Endothelial cell of umbilical vein (primary cell): ENCODE measurements around the gene IFRD2. TPM values are rescaled to one million over a fixed set of nuclear protein-coding genes. Genes with fewer than 3 reads are reported as not detected.
A peak's percentile ranks its signal among the peaks of the same experiment; 100 is the strongest.

Source experiments
- BruUV-seq: library from RNA; stranded (reverse); fragments of 400-500 nt; replicated peaks from 2 replicates; lab custom pipeline; 2021; lab: Mats Ljungman, UMichigan
- CTCF ChIA-PET: fragments of 300-600, 350-600 bp; sonication (Branson Sonifier 250); formaldehyde crosslinking; loops from one replicate; lab custom pipeline; 2021; ENCODE audit warnings: antibody characterized with exemption, inconsistent platforms; lab: Charles Lee
- POLR2A ChIA-PET: fragments of 300-600, 350-600 bp; sonication (Branson Sonifier 250); formaldehyde crosslinking; loops from one replicate; lab custom pipeline; 2021; ENCODE audit warnings: antibody characterized with exemption, inconsistent platforms; lab: Charles Lee
- DNase-seq: peaks from one replicate; pipeline ENCODE4 v3.0.0-alpha.2; 2011; ENCODE audit warnings: low read depth, low spot score
- FAIRE-seq: peaks from 2 replicates; lab custom pipeline; 2011; peaks lifted over from hg19 to GRCh38; lab: Jason Lieb, UNC
- H2AFZ ChIP-seq: 2 replicates; pipeline ENCODE4 v1.6.0; 2012; ENCODE audit warnings: low read depth, low read length, control low read depth, inconsistent platforms
- H3K27ac ChIP-seq: 2 replicates; pipeline ENCODE4 v1.5.1; 2011; ENCODE audit warnings: low read depth, mild to moderate bottlenecking, control low read depth, low read length, moderate library complexity; ENCODE audit not compliant: insufficient read depth
- H3K27me3 ChIP-seq, 2 experiments: 2 replicates each; pipeline versions ENCODE4 v1.6.0 to v1.6.1; 2011; ENCODE audit warnings: low read length in 2 of 2, mixed read lengths in 1 of 2; ENCODE audit not compliant: control insufficient read depth in 2 of 2, insufficient read depth in 2 of 2
- H3K36me3 ChIP-seq, 2 experiments: 2 replicates in 1 of 2; 3 replicates in 1 of 2; pipeline ENCODE4 v1.5.1; 2011; ENCODE audit warnings: low read length in 2 of 2, mild to moderate bottlenecking in 1 of 2, moderate library complexity in 1 of 2; ENCODE audit not compliant: control insufficient read depth in 2 of 2, insufficient read depth in 2 of 2; ENCODE audit errors: extremely low read depth in 1 of 2
- H3K4me1 ChIP-seq: 3 replicates; pipeline ENCODE4 v1.5.1; 2011; ENCODE audit warnings: mild to moderate bottlenecking, low read length; ENCODE audit not compliant: control insufficient read depth, insufficient read depth; ENCODE audit errors: extremely low read depth
- H3K4me2 ChIP-seq: 2 replicates; pipeline ENCODE4 v1.6.1; 2011; ENCODE audit warnings: low read length, control low read depth, mixed read lengths; ENCODE audit not compliant: insufficient read depth
- H3K4me3 ChIP-seq, 3 experiments: fragments of 200-600 bp in 1 of 3; sonication (generic), shearing (Covaris generic) in 1 of 3; replicated peaks in 1 of 3; 2 replicates each; pipeline ENCODE4 v1.5.1; 2011 to 2016; ENCODE audit warnings: control low read depth in 3 of 3, low read length in 3 of 3, mild to moderate bottlenecking in 2 of 3, inconsistent platforms in 1 of 3, low read depth in 1 of 3, moderate library complexity in 1 of 3; ENCODE audit not compliant: insufficient read depth in 1 of 3
- H3K79me2 ChIP-seq: 2 replicates; pipeline ENCODE4 v1.6.0; 2012; ENCODE audit warnings: low read length, inconsistent platforms; ENCODE audit not compliant: control insufficient read depth, insufficient read depth
- H3K9ac ChIP-seq: replicated peaks from 2 replicates; pipeline ENCODE3; 2011; ENCODE audit warnings: low read length, control low read depth; ENCODE audit not compliant: insufficient read depth; ENCODE audit errors: extremely low read depth
- H3K9me1 ChIP-seq: replicated peaks from 3 replicates; pipeline ENCODE4 v1.6.0; 2011; ENCODE audit warnings: mild to moderate bottlenecking, low read length; ENCODE audit not compliant: control insufficient read depth, insufficient read depth; ENCODE audit errors: extremely low read depth
- H3K9me3 ChIP-seq: replicated peaks from 2 replicates; pipeline ENCODE4 v1.5.1; 2012; ENCODE audit warnings: low read length, inconsistent platforms; ENCODE audit not compliant: control insufficient read depth, insufficient read depth
- H4K20me1 ChIP-seq: replicated peaks from 2 replicates; pipeline ENCODE3; 2011; ENCODE audit warnings: mild to moderate bottlenecking, low read length; ENCODE audit not compliant: control insufficient read depth, insufficient read depth; ENCODE audit errors: extremely low read depth
- CTCF ChIP-seq, 2 donors: IDR thresholded peaks; 1 replicate in 1 of 2; 2 replicates in 1 of 2; pipeline ENCODE4 v1.5.1; 2011; ENCODE audit warnings: low read length in 2 of 2, mild to moderate bottlenecking in 2 of 2, moderate library complexity in 2 of 2, control low read depth in 1 of 2, inconsistent platforms in 1 of 2, low read depth in 1 of 2; ENCODE audit not compliant: insufficient read depth in 1 of 2; ENCODE audit errors: extremely low read depth in 1 of 2
- EZH2 ChIP-seq: IDR thresholded peaks from 2 replicates; pipeline ENCODE4 v1.6.1; 2012; ENCODE audit warnings: borderline replicate concordance, low read depth, mild to moderate bottlenecking, moderate library complexity, low read length, inconsistent platforms; ENCODE audit not compliant: severe bottlenecking
- FOS ChIP-seq: IDR thresholded peaks from 2 replicates; pipeline ENCODE4 v1.6.1; 2011; ENCODE audit warnings: mild to moderate bottlenecking, low read length, moderate library complexity, borderline replicate concordance; ENCODE audit not compliant: insufficient read depth
- GATA2 ChIP-seq: IDR thresholded peaks from 2 replicates; pipeline ENCODE4 v1.7.0; 2011; ENCODE audit warnings: low read depth, mild to moderate bottlenecking, moderate library complexity, mixed read lengths, low read length; ENCODE audit not compliant: insufficient read length, insufficient read depth
- JUN ChIP-seq: IDR thresholded peaks from 2 replicates; pipeline ENCODE4 v1.6.1; 2011; ENCODE audit warnings: borderline replicate concordance, low read depth; ENCODE audit not compliant: insufficient read length, insufficient read depth
- MYC ChIP-seq: IDR thresholded peaks from one replicate; pipeline ENCODE4 v1.6.1; 2011; ENCODE audit warnings: mild to moderate bottlenecking, low read depth, low read length
- POLR2A ChIP-seq: IDR thresholded peaks from 2 replicates; pipeline ENCODE4 v1.6.1; 2012; ENCODE audit warnings: low read depth, mild to moderate bottlenecking, control low read depth, low read length
- POLR2AphosphoS5 ChIP-seq: IDR thresholded peaks from 2 replicates; pipeline ENCODE4 v1.6.1; 2012; ENCODE audit warnings: low read depth, mild to moderate bottlenecking, control low read depth, low read length, moderate library complexity; ENCODE audit not compliant: insufficient read depth
- dilution Hi-C: fragments of 300-500 bp; cut with MboI; formaldehyde crosslinking; loops from one replicate; pipeline ENCODE4 v1.15.0; 2019; ENCODE audit warnings: low sequenced_read_pairs; ENCODE audit not compliant: extremely low pct_ligation_motif_present
- intact Hi-C: fragments of 100-400 bp; cut with micrococcal nuclease; formaldehyde crosslinking; loops from one replicate; pipeline ENCODE4 v1.10.0; 2022
- polyA plus RNA-seq, 4 experiments: library from polyadenylated mRNA; depleted of rRNA in 3 of 4; stranded (reverse) in 3 of 4; unstranded in 1 of 4; fragments of >200 nt; gene quantifications; 2 replicates each; pipeline versions ENCODE4 v1.2.1 to v1.2.3, GENCODE V29; 2011 to 2012; ENCODE audit warnings: missing spikeins in 1 of 4
- total RNA-seq: library from RNA; stranded (reverse); gene quantifications from 2 replicates; pipeline ENCODE4 v1.2.3, GENCODE V29; 2021
- TF ChIP-seq, protein P1 (sequence below): IDR thresholded peaks from 2 replicates; pipeline ENCODE4 v1.6.1; 2011; ENCODE audit not compliant: insufficient read depth, insufficient read length

IFRD2 gene
- total and polyA plus RNA-seq, 2 donors (not counting 3 experiments of a cell fraction or from before 2014, with no cell fraction given) = 99.4 to 111 TPM

GRCh38 chr3:50260027-50260941 lies 31.9 kb downstream of the IFRD2 start:
- H3K4me3 ChIP-seq = peak overlapping the region in 2 of 3 experiments; percentile 25 to 31
- CTCF ChIA-PET = interaction anchor here (0.6 to 8.6 kb wide), 20 partner anchors 9 to 75 kb away, joined by 3 to 98 read pairs (median 5); partner anchors contain the start of genes GNAI2, GNAT1, HYAL3 and NAA80
- H3K27ac ChIP-seq = peak overlapping the region; percentile 88
- POLR2A ChIA-PET = interaction anchor here (2.1 kb wide), 1 partner anchor 17 kb away, joined by 11 read pairs; no protein-coding TSS in a partner anchor
- FAIRE-seq (peak; percentile 83), DNase-seq (peak; percentile 93)
- peak overlapping the region; percentile 89 for H3K9ac ChIP-seq
- no peaks in the 10 kb centered on the region for H3K27me3 ChIP-seq
- dilution Hi-C loops = no loop called here
- no TSS peak for BruUV-seq
- H2AFZ ChIP-seq = no peak overlapping the region
- no peaks in the 10 kb centered on the region for H4K20me1 ChIP-seq
- H3K36me3 ChIP-seq = peaks cover 14 to 30% of the 10 kb centered on the region in 2 experiments
- H3K9me1 ChIP-seq = no peaks in the 10 kb centered on the region
- intact Hi-C loops = loop anchor here (1.0 to 10.0 kb wide), 5 partner anchors 13 to 135 kb away; no protein-coding TSS in a partner anchor
- H3K9me3 ChIP-seq = no peaks in the 10 kb centered on the region
- peaks cover 28% of the 10 kb centered on the region for H3K4me1 ChIP-seq
- H3K4me2 ChIP-seq = peak overlapping the region; percentile 50
- H3K79me2 ChIP-seq = peaks cover 20% of the 10 kb centered on the region
- TF ChIP-seq FOS = peak; percentile 14
- no peak for TF ChIP-seq GATA2
- peak; percentile 88 for TF ChIP-seq POLR2A
- no peak for TF ChIP-seq EZH2
- TF ChIP-seq CTCF (IDR thresholded peaks at IDR 0.05; ENCODE audit: extremely low read depth in 1 of 2, insufficient read depth in 1 of 2, low read depth in 1 of 2, low read length in 2 of 2) = peak; percentile 97 to 99
- TF ChIP-seq MYC = no peak
- TF ChIP-seq POLR2AphosphoS5 = peak; percentile 99
- TF ChIP-seq JUN = no peak
- TF ChIP-seq, protein P1, sequence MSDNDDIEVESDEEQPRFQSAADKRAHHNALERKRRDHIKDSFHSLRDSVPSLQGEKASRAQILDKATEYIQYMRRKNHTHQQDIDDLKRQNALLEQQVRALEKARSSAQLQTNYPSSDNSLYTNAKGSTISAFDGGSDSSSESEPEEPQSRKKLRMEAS = no peak
